ENCODE measurements around the gene ADAMTSL1.

ADAMTSL1 gene

DNA sequence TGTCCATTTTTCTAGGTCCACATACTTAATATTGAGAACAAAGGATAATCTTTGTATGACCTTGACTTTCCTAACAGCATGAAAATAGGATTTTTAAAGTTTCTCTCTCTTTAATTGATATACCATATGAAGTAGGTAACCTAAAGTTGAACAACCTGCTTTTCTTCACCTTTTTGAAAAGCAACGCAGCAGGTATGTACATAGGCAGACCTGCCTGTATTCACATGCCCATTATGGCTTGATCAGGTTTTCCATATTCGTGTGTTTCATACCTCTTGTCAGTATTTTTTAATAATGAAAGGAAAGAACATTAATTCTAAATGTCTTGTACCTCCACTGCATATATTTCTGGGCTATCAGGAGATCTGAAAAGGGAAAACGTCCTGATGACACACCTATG lies 1.5 kb upstream of the ADAMTSL1 start:
- no peak for DNase-seq

- DNase-seq, result no peak
Observed at GRCh38 chr9:18472841-18473251, 1.1 kb upstream of the ADAMTSL1 start.

DNA sequence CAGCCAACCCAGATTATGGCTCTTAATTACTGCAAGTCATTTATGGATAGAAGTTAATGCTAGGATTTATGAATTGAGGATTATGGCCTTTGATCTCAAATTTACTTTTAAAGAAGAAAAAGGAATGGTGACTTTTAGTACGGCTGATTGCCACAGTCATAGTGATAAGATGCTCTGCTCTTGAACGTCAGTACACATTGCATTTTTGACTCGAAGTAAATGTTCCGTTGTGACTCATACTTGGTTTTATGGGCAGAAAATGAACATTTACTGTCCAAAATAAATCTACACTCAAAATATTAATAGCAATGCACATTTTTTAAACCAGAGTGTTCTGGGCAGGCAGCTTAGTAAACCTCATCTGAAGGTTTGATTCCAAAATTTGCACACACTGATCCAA lies 830 bp downstream of the ADAMTSL1 start:
- DNase-seq, result no peak

DNA sequence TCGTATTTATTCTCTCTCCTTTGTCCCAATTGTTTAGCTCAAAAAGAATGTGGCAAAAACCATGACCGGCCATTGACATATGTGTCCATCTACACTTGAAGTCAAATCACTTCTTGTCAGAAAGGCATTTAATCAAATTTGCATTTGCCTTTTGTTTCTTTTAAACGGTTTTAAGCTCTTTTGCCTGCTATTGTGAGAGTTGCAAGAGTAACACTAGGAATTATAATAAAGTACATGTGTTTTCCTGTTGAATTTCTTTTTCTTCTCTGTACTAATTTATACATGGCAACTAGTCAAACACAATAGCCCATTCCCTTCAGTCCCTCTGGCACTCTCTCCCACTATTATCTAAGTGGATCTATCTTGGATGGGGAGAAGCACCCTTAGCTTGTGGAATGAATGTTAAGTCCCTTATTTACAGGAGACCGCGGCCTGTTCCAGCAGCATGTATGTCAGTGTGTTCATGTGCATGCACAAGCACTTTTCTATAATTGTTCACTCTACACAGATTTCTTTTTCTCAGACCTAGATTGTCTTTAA lies 3.2 kb downstream of the ADAMTSL1 start:
- no peak for DNase-seq

- no peak for DNase-seq
Observed at GRCh38 chr9:18477719-18478118, 3.8 kb downstream of the ADAMTSL1 start.

DNA sequence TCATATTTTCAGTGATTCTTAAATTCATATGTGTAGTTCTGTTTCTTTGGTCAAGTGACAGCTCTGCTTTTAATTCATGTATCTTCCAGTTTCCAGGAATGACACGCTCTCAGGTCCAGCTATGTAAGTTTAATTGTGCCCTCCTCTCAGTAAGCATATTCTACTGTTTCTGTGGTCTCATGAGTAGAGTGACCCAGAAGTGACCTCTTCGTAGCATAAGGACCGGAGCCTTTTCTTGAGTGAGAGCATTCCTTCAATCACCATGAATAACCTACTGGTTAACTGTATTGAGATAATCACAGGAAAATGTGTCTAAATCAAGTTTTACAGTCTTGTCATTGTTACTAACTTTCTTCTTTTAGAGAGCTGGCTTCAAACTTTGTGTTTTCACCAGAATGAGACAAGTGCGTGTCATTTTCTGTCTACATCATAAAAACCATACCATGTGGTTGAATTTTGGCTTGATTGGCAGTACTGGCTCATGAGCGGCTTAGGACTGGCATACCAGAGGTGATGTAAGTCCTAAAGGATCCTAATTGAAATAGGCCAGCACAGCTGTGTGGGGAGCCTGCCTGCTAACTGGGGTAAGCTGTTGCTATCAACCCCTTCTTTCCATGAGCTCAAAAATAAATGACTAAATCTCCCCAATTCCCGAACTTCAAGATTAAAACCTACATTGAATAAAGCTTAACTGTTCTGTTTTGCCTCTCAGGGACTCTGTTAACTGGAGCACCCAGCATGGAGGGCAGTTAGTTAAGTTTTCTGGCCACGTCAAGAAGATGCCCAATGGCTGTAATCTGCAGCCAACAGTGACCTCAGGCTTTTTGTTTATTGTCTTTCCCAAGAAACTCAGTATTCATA lies 4.8 kb downstream of the ADAMTSL1 start:
- DNase-seq, result no peak

GRCh38 chr9:18479405-18479804 lies 5.5 kb downstream of the ADAMTSL1 start:
- DNase-seq, result no peak

- no peak for DNase-seq
Observed at GRCh38 chr9:18480662-18481093, 6.7 kb downstream of the ADAMTSL1 start.

- no peak for DNase-seq
Observed at GRCh38 chr9:18482371-18482770, 8.4 kb downstream of the ADAMTSL1 start.

DNA sequence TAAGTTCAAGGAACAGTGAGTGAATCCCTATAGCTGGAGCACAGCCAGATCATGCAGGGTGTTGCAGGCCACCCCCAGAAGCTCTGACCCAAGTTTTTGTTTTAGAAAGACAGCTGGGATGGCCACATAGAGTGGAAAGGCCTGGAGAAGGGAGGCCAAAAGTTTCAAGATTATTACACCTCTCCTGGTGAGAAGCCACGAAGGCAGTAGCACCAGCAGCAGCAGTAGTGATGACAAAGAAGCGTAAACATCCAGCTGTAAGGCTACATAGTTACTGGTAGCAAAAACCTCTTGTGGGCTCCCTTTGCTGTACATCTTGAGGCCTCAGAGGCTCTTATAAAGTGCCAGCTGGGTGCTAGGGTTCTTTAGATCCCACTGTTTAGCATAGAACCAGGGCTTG lies 11.8 kb downstream of the ADAMTSL1 start:
- DNase-seq, result no peak

DNA sequence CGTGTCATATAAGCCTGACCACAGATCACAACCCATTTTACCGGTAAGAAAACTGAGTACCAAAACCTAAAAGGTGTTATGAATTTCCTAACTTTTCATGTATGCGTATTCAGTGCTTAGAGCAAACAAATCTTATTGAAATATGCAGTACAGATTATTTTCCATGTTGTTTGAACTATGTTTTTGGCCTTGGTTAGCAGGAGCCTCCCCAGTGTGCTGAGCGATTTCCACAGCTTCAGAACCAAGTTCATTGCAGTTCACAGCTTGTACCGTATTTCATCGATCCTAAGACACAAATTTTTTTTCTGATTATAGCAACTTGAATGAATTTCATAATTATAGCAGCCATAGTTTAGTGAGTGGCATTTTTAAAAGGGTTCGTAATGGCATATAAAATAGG lies 13.7 kb downstream of the ADAMTSL1 start:
- no peak for DNase-seq

DNA sequence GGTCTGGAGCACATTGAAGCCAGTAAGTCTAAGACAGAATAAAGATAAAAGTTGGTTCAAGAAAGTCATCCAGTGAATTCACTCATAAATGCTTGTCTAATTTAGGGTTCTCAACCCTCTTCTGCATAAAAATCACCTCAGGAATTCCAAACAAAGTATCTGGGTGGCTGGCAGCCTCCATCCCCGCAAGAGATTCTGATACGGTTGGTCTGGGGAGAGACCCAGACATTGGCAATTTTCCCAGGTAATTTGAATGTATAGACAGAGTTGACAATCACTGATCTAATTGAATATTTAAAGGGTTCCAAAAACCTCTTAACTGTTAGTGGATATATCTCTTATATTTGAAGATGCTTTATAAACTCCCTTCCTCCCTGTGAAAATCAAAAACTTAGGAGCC lies 14.9 kb downstream of the ADAMTSL1 start:
- DNase-seq, result no peak

DNA sequence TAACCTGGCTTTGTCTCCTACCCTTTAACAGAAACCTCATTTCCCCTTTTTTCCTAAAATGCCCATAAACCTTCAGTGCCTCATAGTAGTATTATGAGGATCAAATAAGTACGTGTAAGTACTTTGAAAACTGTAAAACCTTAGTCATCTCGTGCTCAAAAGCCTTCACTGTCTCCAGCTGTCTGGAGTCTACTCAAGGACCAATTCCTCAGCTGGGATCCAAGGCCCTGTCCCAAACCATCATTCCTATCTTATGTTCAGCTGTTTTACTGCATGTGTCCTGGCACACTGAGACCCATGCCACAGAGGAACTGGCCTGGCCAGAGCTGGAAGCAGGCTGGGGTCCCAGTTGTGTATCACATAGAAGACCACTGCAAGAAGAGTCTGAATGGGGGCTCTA lies 15.9 kb downstream of the ADAMTSL1 start:
- no peak for DNase-seq

DNA sequence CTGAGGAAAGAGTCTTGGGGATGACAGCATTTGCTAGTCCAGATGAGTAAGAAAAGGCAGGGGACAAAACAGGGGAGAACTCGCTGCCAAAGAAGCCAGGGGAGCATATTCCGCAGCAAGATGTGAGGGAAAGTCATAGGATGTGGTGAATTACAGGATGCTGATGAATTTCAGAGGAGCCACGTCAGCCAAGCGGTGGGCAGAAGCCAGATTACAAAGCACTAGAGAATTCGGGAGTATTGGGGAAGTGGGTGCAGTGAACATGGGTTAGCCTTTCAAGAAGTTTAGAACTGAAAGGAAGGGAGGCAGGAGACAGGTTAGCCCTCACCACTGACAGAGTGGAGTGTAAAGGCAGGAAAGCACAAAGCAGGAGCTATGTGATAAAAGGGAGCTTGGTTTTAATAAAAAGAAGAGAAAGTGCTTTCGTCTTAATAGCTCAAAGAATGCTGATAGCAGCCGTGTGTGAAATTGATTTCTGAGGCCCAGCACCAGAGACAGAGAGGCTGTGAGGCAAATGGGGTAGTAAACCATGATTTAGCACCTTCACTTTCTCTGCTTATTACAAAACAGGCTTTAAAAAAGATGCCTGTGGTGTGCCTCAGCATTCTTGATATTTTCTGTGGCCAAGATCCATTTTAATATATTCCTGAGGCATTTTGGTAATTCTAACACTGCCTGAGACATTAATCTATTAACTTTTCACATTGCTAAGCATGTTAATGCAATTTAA lies 16.9 kb downstream of the ADAMTSL1 start:
- DNase-seq, result no peak

GRCh38 chr9:18492612-18493011 lies 18.7 kb downstream of the ADAMTSL1 start:
- DNase-seq, result no peak

DNA sequence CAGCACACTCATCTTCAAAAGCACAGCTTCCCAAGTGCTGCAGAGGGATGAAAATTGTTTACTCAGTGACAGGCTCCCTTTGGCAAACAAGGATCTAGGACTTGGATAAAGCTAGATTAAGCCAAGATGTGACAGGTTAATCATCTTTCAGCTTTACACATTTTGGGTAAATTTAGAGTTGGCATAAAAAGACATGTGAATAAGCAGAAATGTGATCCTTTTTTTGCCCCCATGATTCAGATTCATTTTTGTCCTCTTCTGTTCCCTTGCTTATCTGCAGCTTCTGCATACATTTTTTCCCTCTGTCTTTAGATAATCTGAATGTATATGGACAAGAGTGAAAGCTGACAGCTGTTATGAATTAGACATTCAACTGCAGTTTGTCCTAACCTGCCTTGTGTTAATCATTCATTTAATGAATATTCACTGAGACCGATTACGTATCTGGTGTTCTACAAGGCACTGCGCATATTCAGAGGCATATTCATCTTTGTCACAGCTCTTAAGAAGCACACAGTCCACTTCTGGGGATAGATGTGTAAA lies 19.6 kb downstream of the ADAMTSL1 start:
- DNase-seq, result no peak

- DNase-seq, result no peak
Observed at GRCh38 chr9:18495065-18495464, 21.1 kb downstream of the ADAMTSL1 start.

DNA sequence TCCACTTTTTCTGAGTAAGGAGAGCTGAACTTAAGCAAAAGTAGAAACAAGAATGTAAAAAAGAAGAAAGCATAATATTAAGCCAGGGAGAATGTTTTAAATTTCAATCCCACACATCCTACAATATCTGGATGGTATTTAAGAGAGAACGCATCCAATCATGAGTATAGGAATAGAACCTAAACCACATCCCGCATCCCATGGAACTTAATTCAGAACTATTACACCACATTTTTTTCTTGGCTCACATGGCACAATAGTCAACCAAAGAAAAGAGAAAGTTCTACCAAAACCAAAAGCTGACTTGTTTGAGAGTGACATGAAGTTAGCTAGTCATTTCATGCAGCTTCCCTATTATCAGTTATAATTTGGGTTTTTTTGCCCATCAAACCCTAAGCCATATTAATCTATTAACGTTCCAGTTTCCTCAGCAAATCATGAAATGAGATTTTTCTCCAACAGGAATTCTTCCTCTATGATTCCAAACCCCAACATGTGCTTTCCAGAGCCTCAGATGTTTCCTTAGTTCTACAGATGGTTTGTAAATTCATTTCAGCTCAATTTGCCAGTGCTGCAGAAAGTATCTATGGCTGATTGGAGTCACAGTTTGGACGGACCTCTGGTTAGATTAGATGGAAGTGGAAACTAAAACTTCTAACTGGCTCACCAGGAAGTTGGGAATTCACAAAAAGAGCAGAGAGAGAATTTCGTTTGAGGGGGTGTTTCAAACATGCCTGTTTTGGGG lies 22.5 kb downstream of the ADAMTSL1 start:
- no peak for DNase-seq

- DNase-seq, result no peak
Observed at GRCh38 chr9:18499062-18499461, 25.1 kb downstream of the ADAMTSL1 start.

- DNase-seq, result no peak
Observed at GRCh38 chr9:18499980-18500379, 26.0 kb downstream of the ADAMTSL1 start.

- no peak for DNase-seq
Observed at GRCh38 chr9:18500451-18500850, 26.5 kb downstream of the ADAMTSL1 start.

- no peak for DNase-seq
Observed at GRCh38 chr9:18501949-18502348, 28.0 kb downstream of the ADAMTSL1 start.

GRCh38 chr9:18502546-18502945 lies 28.6 kb downstream of the ADAMTSL1 start:
- no peak for DNase-seq

Data from activated gamma-delta T cell treated with Interleukin-2 at 50 U/mL for 16 hours (primary cell).